RCC 7860 (cell line): ENCODE results near the gene NKAIN1.

Source experiments
- DNase-seq: peaks from one replicate; pipeline ENCODE4 v3.0.0-alpha.2; 2015; ENCODE audit warnings: low spot score
- FAIRE-seq: peaks from 2 replicates; lab custom pipeline; 2012; peaks lifted over from hg19 to GRCh38; lab: Jason Lieb, UNC

NKAIN1 gene

DNA sequence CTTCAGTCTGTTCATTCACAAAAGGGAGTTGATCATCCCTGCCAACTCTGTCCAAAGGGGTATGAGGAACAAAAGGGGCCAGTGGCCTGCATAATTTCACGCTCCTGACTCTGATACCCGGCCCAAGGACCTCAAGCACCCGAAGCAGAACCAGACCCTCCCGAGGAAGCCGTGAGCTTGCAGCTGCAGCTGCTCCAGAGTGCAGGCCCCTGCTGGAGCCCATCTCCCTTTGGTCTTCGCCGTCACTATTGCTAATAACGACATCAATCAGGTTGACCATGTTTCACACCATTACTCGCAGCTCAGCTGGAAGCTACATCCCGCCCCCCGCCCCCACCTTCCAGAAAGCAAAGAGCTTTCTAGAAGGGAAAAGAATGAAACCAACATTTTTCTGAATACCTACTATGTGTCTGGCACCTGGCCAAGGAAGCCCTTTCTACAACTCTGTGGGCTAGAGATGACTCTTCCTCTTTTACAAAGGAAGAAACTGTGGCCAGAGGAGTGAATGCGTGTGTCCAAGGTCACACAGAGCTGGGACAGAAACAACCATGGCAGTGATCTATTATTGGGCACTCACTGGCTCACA, 5.5 kb downstream of the NKAIN1 start:
- no peak for DNase-seq

DNA sequence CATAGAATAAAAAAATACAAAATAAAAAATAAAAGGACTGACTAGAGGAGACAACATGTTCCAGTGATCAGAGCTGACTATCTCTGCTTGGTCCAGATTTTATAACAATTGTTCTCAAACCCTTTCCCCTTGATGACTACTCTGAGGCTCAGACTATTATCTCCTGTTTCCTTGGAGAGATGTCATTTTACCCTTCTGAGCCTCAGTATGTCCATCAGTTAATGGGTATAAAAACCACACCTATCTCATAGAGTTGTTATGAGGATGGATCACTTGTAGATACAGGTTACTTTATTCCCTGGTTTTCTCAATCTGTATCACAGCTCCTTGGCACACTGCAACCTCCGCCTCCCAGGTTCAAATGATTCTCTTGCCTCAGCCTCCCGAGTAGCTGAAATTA, 7.0 kb downstream of the NKAIN1 start:
- DNase-seq (no peak), FAIRE-seq (no peak)

More for the DNA sequence above, 5.5 kb downstream of the NKAIN1 start:
- no peak for FAIRE-seq

DNA sequence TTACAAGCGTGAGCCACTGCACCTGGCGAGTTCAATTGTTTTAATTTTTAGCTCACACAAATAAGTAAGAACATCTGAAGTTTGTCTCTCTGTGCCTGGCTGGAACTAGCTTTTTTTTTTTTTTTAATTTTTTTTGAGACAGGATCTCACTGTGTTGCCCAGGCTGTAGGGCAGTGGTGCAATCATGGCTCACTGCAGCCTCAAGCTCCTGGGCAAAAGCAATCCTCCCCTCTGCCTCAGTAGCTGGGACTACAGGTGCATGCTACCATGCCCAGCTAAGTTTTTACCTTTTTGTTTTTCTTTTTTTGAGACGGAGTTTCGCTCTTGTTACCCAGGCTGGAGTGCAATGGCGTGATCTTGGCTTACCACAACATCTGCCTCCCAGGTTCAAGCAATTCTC, 7.9 kb downstream of the NKAIN1 start:
- DNase-seq (no peak), FAIRE-seq (no peak)

DNA sequence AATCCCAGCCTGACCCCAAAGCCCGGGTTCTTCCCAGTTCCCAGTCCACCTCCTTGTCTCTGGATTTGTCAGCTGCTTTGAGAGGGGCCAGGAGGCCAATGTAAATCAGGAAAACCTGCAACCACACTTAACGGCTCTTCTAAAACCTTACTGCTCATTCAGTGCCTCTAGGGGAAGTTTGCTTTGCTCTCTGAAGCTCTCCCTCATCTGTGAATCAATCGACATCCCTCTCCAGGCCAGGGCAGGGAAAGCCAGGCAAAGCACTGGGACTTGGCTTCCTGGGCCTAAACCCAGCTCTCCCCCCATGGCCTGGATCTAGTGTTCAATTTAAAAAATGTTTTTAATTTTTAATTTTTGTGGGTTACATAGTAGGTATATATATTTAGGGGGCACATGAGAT, 9.3 kb downstream of the NKAIN1 start:
- FAIRE-seq (no peak), DNase-seq (no peak)

DNA sequence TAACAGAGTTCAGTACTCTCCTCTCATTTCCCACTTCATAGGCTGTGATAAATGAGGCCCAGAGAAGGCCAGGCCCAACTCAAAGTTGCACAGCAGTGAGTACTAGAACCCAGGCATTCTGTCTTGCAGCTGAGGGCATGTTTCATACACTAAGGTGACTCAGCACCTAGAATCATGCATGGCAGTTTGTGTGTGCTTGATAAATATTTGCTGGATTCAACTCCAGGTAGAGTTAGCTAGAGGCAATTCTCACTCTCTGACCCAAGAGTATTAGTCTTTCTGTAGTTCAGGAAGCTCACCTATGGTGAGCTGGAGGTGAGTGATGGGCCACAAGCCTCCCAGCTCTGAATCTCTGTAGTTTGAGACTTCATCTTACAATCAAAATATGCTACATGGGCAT, 10.7 kb downstream of the NKAIN1 start:
- DNase-seq: no peak
- no peak for FAIRE-seq

DNA sequence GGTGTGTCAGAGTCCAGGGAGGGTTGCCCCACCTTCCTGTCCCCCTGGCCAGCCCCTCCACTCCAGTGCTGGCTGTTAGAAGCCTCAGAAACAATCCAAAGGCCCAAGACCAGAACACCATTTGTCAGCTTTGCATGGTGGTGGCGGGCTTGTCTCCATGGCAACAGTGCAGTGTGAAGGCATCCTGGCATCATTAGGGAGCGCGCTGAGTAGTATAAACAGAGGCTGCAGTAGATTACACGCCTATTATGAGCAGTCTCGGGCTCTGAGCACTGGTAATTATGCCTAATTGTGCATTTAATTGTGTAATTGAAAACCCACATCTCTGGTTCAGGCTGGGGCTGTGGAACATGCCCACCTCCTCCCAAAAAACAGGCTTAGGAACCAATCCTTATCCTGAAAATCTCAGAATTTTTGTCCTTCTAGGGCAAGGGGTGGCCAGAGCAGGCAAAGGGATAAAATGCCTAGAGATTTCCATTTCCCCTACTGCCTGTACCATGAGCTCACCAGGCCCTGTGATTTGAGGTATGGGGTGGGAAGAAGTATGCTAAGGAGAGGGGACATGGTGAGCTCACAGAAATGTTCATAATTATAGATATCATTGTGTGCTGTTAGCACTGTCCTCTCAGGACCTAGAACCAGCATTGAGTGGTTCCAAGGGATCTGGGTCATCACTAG, 11.7 kb downstream of the NKAIN1 start:
- DNase-seq: no peak
- no peak for FAIRE-seq

DNA sequence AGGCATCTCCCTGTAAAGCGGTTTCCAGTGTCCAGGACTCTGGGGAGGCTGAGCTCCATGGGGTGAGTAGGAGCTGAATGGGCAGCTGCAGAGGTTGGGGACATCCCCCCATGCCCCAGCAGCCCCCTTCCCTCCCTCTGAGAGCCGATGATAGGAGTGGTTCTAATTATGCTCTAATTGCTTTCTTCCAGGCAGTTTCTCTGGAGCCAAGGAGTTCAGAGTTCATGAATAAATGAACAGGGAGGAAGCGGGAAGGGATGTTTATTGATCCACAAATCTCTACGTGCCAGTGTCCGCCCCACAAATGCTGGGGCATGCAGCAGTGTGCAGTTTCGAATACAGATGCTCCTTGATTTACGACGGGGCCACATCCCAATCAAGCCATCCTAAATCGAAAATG, 15.6 kb downstream of the NKAIN1 start:
- DNase-seq (no peak), FAIRE-seq (no peak)

DNA sequence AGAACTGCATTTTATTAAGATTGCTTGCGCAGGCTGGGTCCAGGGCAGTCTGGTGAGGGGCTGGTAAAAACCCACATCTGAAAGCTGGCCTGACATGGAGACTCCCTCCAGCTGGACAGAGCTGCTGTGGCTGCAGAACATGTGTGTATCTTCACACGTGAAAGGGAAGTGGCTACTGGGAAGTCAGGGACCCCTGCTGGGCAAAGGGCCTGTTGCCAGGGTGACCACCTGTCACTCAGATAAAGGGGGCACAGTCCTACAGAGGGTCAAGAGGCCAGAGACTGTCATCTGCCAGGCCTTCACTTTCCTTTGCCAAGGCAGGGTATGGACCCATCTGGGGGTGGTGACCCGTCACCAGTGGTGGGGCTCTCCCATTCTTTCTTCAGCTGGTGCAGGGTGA, 17.5 kb downstream of the NKAIN1 start:
- DNase-seq: no peak
- no peak for FAIRE-seq

DNA sequence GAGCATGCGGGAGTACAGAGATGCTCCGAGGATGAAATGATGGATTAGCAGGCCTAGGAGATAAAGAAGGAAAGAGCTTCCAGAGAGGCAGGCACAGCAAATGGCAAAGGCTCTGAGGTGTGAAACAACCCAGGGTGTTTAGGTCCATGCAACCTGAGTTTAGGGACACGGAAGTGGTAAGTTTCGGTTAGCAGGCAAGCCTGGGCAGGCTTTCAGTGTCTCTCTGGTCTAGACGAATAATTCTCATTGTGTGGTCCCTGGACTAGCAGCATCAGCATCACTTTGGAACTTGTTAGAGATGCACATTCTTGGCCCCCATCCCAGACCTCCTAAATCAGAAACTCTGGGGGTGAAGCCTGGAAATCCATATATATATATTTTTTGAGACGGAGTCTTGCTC, 18.6 kb downstream of the NKAIN1 start:
- FAIRE-seq: no peak

DNA sequence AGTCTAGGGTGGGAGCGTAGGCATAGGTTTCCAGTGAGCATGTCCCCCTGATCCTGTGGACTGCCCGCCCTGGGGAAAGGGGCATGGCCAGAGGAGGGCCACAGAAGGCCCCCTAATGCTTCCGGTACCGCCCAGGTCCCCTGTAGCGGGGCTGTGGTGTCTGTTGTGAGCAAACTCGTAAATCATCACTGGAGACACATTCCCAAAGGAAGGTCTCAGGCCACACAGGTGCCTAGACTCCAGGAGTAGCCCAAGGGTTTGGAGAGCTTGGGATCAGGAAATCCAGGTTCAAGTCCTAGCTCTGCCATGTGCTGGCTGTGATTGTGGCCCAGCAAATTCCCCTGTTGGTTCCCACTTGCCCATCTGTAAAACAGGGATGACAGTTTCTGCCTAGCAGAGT, 20.2 kb downstream of the NKAIN1 start:
- DNase-seq (no peak), FAIRE-seq (no peak)

More for the DNA sequence above, 18.6 kb downstream of the NKAIN1 start:
- DNase-seq: no peak

DNA sequence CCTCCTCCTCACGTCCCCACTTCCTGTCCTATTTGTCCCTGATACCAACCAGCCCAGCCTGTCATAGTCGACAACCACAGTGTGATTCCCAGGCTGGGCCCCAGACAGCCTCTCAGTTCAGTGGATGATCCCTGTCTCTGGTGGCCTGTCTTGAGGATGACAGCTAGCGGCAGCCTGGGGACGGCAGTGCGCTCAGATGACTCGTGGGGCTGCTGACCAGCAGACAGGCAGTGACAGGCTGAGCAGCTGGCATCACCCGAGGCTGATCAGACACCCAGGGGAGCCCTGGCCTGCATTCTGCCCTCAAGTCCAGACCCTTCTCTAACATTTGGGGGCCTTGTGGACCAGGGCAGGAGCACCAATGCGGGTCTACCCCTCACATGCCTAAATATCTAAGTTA, 21.0 kb downstream of the NKAIN1 start:
- DNase-seq (no peak), FAIRE-seq (no peak)

DNA sequence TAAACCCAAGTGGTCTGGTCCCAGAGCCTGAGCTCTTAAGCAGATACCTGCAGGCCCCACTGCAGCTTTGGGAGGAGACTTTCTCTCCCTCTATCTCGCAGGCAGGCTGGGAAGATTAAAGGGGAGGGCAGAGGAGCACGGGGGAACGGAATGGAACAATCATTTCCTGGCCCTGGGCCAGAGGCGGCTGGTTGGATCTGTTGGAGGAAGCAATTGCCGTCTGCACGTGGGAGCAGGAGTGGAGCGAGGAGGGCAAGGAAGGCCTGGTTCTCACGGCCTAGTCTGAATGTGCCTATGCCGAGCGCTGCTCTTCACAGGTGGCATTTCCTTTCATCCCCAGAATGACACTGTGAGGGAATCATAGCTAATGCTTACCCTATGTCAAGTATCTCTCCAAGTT, 23.7 kb downstream of the NKAIN1 start:
- FAIRE-seq (no peak), DNase-seq (no peak)

DNA sequence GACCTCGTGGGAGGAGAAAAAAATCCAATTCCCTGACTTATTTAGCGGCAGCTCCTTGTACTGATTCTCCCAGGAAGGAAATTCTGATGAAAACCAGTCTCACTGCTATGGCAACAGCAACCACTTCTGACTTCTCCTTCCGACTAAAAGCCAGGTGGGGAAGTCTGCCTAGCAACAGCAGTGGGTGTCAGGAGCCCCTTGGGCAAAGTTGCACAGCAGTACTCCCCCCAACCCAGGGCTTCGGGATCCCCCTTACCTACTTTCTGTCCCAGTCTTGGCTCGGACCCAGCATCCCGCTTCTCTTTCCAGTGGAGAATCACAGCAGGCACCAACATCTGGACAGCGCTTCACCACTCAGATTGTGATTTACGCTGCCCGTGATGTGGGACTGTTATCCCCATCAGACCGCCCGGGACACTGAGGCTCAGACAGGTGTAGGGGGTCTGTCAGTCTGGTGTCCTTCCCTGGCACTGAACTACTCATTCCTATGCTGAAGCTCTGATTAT, 24.6 kb downstream of the NKAIN1 start:
- FAIRE-seq (no peak), DNase-seq (no peak)

DNA sequence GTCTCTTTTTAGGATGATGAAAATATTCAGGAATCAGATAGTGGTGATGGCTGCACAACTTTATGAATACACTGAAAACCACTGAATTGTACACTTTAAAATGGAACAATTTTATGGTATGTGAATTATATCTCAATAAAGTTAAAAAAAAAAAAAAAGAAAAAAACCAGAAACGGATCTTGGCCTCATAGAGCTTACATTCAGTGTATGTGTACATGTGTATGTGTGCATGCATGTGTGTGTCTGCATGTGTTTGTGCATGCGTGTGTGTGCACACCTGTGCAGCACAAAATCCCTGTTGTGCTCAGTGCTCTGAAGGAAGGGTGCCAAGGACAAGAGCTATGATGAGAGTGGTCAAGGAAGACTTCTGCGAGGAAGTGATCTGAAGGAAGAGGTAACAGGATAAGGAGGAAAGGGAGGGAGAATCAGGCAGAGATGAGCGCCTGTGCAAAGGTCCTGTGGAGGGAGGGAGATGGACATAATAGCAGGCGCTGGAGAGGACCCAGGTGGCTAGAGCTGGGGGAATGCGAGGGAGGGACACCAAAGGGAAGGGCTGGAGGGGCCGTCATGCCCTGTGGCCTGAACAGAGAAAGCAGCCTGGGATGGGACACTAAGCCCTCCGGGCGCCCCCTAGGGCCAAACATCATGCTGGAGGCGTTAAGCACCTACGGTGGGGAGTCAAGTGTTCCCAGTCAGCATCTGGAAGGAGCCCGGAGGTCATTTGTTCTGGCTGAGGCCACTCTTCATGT, 25.2 kb downstream of the NKAIN1 start:
- no peak for FAIRE-seq
- DNase-seq: no peak

DNA sequence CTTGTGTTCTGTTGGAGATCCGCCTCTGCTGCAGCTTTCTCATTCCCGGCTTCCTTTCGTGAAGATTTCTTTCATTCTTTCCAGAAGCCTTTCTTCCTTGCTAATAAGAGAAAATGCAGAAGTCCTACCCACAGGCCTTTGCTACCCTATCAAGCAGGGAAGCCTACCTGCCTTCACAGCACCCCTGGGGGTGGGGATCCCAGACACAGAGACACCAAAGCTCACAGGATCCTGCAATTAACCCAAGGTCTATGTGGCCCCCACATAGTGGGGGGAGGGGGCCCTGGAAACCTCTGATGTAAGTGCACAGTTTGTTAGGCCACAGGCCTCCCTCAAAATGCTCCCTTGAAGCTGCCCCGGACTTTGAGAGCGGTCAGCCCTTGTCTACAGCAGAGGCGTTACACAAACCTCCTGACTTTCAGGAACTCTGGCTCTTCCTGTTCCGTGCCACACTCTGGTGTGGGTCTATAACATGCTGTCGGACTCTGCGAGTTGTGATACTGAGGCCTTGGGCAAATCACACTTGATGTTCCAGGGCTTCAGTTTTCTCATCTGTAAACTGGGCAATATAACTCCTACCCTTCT, 31.2 kb downstream of the NKAIN1 start:
- DNase-seq: no peak
- FAIRE-seq: no peak

DNA sequence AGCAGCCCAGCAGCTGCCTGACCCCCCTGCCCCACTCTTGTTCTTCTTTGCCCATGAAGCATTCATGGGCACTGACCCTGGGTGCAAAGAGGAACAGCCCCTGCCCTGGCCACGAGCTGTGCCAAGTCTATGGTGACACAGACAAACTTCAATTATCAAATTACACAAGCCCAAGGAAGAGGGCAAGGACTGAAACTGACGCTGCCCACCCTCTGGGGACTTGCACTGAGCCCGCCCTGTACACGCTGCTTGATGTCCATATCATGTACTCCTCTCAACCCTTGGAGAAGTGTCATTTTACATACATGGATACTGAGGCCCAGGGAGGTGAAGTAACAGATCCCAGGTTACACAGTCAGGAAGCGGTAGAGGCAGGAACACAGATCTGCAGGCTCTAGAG, 32.1 kb downstream of the NKAIN1 start:
- DNase-seq (no peak), FAIRE-seq (no peak)

DNA sequence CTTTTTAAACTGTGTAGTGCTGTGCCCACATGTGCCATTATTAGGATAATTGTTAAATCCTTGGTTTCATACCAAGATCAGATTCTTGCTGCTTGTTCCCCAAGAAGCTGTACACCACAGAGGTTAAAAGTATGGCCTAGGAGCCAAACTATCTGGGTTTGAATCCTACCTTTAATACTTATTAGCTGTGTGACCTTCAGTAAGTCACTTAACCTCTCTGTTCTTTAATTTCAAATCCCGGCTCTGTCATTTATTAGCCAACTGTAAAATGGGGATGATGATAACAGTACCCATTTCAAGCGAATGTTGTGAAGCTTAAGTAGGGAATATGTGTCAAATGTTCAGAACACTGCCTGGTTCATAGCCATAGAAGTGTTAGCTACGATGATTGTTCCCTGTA, 32.6 kb downstream of the NKAIN1 start:
- no peak for FAIRE-seq
- DNase-seq: no peak

DNA sequence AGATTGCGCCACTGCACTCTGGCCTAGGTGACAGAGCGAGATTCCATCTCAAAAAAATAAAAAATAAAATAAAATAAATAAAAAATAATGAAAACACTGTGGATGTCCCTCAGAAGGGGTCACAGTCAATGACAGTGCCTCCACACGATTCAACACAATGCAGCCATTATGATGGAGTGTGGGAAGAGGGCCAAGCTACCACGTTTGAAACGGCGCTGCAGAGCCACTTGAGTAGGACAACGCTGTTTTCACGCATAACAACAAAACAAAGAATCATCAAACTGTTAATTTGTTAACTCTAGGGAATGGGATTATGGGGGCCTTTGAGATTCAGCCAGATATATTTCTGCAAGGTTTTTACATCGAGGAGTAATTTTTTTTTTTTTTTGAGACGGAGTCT, 36.5 kb downstream of the NKAIN1 start:
- FAIRE-seq (no peak), DNase-seq (no peak)

DNA sequence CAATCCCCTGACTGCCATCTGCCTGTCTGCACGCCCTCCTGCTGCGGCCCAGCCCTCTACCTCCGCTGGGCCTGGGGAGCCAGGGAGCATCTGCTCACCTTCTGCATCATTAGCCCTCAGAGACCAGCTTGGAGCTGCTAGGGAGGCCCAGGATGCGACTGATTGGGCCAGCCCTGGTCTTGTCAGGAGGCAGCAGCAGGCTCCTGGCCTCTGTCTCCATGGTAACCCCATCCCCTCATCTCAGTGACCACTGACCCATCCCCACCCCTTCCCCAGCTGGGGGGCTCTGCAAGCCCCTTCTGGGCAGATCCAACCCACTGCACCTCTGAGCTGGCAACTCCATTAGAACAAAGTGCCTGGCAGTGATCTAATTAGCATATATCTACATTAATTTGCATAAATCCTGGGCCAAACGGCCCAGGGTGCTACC, 37.7 kb downstream of the NKAIN1 start:
- DNase-seq (no peak), FAIRE-seq (no peak)

DNA sequence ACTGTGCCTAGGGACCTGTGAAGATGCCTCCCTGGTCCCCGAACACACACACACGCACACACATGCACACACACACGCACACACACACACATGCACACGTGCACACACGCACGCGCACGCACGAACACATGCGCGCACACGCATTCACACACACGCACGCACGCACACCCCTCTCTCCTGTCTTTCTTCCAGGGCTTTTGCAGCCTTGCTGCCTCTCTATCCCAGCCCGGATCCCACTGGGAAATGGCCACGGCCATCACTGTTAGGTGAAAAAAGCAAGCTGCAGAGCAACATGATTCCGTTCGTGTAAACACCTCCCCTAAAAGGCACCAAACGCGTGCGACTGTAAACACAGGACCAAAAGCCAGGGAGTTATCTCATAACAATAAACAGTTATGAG, 39.7 kb downstream of the NKAIN1 start:
- no peak for DNase-seq
- no peak for FAIRE-seq

DNA sequence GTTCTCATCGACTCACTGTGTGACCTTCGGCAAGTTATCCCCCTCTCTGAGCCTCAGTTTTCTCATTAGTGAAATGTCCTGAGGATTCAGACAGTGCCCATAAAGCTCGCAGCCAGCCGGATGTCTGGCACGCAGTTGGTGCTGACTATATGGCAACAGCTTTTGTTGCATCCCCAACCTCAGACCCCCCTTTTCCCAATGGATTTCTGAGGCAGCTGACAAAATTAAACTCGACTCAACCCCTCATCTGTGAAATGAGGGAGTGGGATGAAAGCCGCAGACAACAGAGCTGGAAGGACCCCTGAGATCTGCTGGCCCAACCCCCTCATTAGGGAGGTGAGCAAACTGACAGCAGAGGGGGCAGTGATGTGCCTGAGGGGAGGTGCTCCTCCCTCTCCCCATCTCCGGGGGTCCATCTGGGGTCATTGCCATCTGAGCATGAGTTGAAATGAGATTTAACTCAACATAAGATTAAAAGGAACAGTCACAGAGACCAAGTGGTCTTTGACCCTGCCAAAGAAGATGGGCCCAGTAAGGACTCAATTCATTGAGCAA, 40.4 kb downstream of the NKAIN1 start:
- no peak for DNase-seq
- no peak for FAIRE-seq
